Measurements from ENCODE around the gene COL6A3.
"Not testable (repeated sequence)": the region's sequence is repeated elsewhere in the genome, so short reads cannot be mapped to it uniquely, and the experiment has no call there.

COL6A3 gene

GRCh38 chr2:237412988-237413776, 782 bp downstream of the COL6A3 start:
- no peak for DNase-seq

GRCh38 chr2:237412646-237412987, 1.3 kb downstream of the COL6A3 start:
- DNase-seq, result no peak

- no peak for DNase-seq
Observed at GRCh38 chr2:237411683-237412423, 2.1 kb downstream of the COL6A3 start.

- no peak for DNase-seq
Observed at GRCh38 chr2:237411092-237411601, 2.8 kb downstream of the COL6A3 start.

GRCh38 chr2:237409263-237409662, 4.7 kb downstream of the COL6A3 start:
- not testable (repeated sequence) for DNase-seq

GRCh38 chr2:237408335-237409000, 5.5 kb downstream of the COL6A3 start:
- no peak for DNase-seq

GRCh38 chr2:237407700-237408099, 6.3 kb downstream of the COL6A3 start:
- DNase-seq, result no peak

GRCh38 chr2:237406371-237406895, 7.5 kb downstream of the COL6A3 start:
- DNase-seq, result no peak

GRCh38 chr2:237405605-237406004, 8.4 kb downstream of the COL6A3 start:
- no peak for DNase-seq

- no peak for DNase-seq
Observed at GRCh38 chr2:237405006-237405559, 8.9 kb downstream of the COL6A3 start.

GRCh38 chr2:237404413-237404812, 9.6 kb downstream of the COL6A3 start:
- DNase-seq, result no peak

- DNase-seq, result no peak
Observed at GRCh38 chr2:237403024-237403882, 10.7 kb downstream of the COL6A3 start.

- no peak for DNase-seq
Observed at GRCh38 chr2:237400199-237400598, 13.8 kb downstream of the COL6A3 start.

- no peak for DNase-seq
Observed at GRCh38 chr2:237397072-237397471, 16.9 kb downstream of the COL6A3 start.

- no peak for DNase-seq
Observed at GRCh38 chr2:237393523-237393922, 20.4 kb downstream of the COL6A3 start.

- no peak for DNase-seq
Observed at GRCh38 chr2:237392186-237392585, 21.8 kb downstream of the COL6A3 start.

- no peak for DNase-seq
Observed at GRCh38 chr2:237391140-237391539, 22.8 kb downstream of the COL6A3 start.

GRCh38 chr2:237390235-237390634, 23.7 kb downstream of the COL6A3 start:
- no peak for DNase-seq

- no peak for DNase-seq
Observed at GRCh38 chr2:237389831-237390230, 24.1 kb downstream of the COL6A3 start.

GRCh38 chr2:237388036-237388435, 25.9 kb downstream of the COL6A3 start:
- no peak for DNase-seq

- no peak for DNase-seq
Observed at GRCh38 chr2:237384672-237385020, 29.3 kb downstream of the COL6A3 start.

GRCh38 chr2:237383991-237384671, 29.8 kb downstream of the COL6A3 start:
- no peak for DNase-seq
